Central memory CD4-positive, alpha-beta T cell (primary cell): ENCODE results near the gene GPR37L1.
"Not testable (repeated sequence)": the region's sequence is repeated elsewhere in the genome, so short reads cannot be mapped to it uniquely, and the experiment has no call there.

Source experiments
- DNase-seq: peaks from one replicate; pipeline ENCODE4 v3.0.0; 2022

GPR37L1 gene

DNA sequence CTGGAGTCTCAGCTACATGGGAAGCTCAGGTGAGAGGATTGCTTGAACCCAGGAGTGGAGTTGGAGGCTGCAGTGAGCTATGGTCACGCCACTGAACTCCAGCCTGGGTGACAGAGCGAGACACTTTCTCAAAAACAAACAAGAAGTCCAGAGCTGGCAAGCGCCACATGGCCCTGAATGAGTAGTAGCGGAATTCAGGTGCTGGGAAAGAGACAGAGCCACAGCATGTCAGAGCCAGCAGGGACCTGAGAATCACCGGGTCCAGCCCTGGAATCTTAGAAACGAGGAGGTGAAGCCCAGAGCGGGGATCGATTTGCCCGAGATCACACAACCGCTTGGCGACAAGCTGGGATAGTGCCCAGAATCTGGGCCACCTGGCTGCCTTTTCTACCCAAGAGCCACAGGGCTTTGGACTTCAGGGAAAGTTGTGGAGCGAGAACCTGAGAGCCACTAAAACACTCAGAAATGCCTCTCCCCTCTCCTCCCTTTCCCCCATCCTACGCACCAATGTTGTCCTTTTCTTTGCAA, 12.0 kb downstream of the GPR37L1 start:
- DNase-seq: no peak

DNA sequence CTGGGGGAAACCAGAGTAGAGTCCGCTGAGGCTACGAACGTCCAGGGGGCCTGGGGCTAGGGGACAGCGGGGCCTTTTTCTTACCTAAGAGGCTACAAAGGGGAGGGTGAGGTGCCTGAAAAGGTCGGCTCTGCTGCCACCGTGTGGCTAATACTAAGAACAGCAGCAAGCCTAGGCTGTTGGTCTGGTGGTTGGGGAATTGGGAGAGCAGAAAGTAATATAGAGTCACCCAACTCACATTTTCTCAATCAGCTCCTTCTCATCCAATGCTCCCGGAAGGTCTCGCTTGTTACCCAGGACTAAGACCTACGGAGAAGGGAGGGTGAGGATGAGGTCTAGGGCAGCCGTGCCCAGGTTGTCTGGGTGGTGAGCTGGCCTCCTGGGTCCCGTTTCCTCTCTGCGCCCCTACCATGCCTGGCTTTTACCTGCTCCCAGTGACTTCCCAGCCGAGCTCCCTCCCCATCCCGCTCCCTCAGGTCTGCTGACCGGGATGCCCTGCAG, 12.6 kb downstream of the GPR37L1 start:
- peak; percentile 45 for DNase-seq

DNA sequence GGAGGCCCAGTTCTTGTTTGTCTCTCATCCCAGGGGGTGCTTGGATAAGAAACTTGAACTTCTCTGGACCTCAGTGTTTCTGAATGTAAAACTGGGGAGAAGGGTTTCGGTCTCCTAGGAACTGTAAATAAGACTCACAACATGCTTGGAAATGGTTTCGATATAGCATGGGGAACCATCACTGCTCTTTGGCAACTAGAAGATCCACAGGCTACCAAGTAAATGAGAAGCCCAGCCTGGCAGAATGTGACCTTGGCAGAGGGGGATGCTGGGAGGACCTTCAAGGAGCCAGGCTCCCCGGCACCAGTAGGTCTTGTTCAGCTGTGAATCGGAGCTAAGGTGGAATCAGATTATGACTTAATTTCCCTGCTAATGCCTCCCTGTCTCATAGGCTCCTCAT, 18.1 kb downstream of the GPR37L1 start:
- DNase-seq: no peak

DNA sequence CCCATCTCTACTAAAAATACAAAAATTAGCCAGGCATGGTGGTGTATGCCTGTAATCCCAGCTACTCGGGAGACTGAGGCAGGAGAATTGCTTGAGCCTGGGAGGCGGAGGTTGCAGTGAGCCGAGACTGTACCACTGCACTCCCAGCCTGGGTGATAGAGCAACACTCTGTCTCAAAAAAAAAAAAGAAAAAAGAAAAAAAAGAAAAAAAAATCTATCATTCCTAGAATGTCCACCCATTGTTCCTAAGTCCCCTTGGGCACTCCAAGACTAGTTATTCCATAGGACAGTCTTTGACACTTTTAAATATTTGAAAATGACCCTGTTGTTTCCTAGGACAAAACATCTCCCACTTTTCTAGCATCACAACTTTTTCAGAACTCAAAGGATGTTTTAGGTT, 18.8 kb downstream of the GPR37L1 start:
- not testable (repeated sequence) for DNase-seq

DNA sequence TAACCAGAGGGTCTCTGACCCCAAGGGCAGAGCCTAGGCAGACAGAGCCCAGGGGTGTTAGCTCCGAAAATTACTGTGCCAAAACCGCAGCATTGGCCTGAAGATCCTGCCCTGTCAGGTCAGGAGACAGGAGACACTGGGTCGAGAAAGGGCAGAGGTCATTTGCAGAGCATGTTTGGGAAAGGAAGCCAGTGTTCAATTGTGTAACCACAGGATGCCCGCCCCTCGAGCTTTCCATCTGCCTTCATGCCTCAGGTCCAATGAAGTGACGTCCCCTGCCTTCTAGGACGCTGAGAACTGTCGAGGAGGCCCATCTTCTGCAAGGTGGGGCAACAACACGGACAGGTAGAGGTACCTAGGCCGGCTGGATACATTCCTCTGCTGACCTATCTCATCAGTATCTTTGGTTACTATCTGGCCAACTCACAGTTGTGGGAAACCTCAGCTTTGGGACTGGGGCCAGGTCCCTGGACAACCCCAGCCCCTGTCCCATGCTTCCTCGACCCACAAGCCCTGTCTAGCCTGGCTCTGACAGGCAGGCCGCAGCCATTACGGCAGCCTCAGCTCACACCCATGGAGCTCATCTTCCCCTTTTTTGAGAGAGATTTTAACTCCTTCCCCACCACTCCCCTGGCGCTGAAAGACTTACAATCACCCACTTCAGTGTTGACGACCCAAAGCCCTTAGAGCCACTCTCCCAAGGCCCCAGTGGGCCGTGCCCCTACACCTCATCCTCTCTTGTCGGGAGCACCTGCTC, 20.5 kb downstream of the GPR37L1 start:
- no peak for DNase-seq

DNA sequence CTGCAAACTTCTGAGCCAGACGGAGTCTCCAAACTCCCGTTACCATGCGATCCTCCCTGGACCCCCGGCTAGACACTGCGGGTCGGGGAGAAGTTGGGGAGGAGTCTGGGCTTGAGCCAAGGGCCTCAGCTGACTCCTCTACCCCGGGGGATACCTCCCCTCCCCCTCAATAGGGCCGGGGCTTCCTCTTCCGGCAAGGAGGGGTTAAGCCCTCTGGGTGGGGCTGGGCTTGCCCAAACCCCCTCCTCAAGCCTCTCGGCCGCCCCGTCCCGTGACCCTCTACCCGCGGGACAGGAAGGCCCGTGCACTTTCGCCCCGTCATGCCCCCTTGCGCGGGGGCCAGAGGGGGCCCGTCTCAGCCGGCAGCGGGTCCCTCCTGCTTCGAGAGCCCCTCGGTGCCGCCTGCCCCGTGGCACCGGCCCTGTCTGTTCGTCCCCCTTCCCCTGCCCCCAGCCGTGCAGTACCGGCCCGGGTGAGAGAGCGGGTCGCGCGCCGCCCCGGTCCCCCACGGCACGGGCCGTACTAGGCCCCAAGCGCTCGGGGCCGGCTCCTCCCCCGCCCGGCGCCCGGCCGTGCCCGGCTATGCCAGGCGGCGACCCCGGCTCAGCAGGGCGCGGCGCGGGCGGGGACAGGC, 21.2 kb downstream of the GPR37L1 start:
- no peak for DNase-seq

DNA sequence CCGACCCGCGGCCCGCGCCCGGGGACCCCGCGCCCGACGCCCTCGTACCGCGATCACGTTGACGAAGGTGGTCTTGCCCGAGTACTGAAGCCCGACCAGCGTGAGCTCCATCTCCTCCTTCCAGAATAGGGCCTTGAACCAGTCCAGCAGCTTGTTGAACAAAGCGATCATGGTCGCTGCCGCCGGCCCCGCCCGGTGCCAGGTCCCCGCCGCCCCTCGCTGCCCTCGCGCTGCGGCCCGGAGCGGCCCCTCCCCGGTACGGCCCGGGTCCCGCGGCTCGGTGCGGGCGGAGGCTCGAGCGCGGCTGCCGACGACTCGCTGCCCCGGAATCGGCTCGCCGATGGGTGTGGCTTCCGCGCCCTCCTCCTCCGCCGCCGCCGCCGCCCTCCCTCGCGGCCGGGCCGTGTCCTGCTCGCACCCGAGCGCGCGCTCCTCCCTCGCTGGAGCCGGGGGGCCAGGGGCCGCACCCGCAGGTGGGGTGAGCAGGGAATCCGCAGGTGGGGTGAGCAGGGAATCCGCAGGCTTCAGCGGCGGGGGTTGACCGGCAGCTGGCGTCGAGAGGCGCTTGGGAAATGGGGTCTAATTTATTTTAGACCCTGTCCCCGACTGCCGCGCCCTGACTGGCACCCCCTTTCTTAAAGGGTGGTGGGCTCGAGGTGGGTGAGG, 21.8 kb downstream of the GPR37L1 start, which contains the start of gene ARL8A:
TSS of gene ARL8A (minus strand) at position 336 of the 666 bp plus-strand sequence. CDS start at position 171, 165 bp downstream.
- DNase-seq: peak; percentile 61

DNA sequence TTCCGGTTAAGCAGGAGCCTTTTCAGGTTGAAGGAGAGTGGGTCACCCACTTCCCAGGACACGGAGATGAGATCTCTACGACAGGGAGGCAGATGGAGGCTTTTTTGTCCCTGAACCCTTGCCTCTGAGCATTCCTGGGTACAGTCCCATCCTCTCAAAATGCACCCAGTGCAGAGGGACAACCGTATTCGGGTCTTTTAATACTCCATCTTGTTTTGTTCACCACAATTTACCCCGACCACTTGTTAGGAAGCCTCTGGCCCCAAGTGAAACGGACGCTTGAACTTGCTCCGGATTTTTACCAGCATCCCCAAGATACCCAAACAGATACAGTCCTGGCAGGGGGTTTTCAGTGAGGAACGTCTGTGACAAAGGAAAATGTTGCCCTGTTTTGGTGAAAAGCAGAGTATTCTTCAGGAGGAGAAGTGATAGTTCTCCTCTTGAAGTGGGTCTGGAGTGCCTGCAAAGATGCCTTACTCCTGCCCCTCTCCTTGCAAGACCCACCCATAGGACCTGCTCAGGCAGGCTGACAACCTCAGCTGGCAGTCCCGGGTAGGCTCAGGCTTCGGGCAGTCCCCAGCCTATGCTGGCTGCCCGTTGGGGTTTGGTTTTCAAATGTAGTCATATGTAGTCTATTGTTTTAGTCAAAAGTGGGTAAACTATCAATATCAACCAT, 22.5 kb downstream of the GPR37L1 start:
- no peak for DNase-seq

DNA sequence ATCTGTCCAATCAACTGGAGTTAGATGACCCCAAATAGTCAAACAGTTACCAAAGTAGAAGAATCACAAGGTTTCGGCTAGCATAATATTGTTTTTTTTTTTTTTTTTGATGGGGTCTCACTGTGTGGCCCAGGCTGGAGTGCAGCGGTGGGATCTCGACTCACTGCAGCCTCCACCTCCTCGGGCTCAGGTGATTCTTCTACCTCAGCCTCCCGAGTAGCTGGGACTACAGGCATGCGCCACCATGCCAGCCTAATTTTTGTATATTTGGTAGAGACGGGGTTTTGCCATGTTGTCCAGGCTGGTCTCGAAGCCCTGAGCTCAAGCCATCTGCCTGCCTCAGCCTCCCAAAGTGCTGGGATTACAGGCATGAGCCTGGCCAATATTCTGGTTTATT, 23.0 kb downstream of the GPR37L1 start:
- DNase-seq: not testable (repeated sequence)

DNA sequence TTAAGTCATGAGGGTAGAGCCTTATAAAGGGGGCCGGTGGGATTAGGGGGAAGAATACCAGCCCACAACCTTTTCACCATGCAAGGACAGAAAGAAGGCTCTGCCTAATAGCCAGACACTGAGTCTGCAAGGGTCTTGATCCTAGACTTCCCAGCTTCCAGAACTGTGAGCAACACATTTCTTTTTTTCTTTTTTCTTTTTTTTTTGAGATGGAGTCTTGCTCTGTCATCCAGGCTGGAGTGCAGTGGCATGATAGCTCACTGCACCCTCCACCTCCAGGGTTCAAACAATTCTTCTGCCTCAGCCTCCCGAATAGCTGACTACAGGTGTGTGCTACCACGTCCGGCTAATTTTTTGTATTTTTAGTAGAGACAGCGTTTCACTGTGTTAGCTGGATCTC, 23.6 kb downstream of the GPR37L1 start:
- DNase-seq: no peak

DNA sequence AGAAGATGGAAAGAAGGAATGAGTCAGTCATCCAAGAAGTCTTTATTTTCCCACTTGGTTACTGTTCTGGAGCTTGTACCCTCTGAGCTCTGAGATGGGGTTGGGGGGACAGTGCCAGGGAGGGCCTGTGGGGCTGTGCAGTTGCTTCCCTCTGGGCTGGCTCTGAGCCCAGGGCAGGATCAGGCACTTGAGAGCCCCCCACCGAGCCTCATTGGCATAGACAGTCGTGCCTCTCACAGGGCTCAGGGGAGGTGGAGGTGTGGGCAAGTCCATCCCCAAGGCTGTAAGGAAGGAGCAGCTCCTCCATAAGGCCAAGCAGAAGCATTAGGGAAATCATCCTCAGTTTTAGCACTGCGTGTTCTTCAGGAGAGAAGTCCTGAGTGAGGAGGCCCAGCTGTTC, 24.3 kb downstream of the GPR37L1 start:
- no peak for DNase-seq

DNA sequence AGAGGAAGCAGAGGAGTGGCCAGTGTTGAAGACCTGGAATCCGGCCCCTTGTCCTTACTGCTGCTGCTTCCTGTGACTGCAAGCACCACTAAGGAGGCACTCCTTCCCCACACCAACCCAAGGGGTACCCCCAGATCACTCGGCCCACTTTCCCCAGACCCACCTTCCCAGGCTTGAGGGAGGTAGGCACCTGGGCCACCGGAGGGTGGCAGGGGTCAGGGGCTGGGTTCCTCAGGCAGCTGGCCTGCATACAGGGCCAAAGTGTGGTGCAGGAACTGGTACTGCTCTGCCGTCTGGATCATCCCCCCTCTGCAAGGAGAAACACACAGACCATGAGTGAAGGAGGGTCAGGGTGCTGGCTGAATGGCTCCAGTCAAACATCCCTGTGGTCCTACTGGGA, 25.7 kb downstream of the GPR37L1 start:
- no peak for DNase-seq

DNA sequence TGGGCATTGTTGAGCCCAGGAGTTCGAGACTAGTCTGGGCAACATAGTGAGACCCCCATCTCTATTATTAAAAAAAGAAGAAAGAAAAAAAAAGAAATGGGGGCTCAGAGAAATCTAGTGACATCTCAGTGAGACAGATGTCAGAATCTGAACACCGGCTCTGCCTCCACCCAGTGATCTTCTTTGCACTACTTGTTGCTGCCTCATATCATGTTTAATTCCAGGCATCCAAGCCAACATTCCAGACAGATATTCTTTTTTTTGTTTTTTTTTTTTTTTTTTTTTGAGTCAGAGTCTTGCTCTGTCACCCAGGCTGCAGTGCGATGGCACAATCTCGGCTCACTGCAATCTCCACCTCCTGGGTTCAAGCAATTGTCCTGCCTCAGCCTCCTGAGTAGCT, 26.8 kb downstream of the GPR37L1 start:
- DNase-seq: no peak

DNA sequence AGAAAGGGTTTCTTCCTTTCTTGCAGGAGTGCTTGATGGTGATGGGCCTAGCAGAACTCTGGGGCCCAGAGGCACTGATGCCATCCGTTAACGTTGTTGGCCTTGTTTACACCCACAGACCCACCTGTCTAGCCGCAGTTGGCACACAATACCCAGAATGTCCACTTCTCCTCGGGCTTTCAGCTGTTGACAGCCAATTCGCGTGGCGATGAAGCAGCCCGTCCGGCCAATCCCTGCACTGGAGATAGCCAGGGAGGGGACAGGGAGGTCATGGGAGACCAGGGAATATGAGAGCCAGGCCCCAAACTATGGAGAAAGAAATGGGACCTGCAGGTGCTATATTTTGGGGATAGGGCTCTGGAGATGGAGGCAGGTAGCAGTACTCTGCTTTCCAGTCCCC, 27.5 kb downstream of the GPR37L1 start:
- DNase-seq: no peak

DNA sequence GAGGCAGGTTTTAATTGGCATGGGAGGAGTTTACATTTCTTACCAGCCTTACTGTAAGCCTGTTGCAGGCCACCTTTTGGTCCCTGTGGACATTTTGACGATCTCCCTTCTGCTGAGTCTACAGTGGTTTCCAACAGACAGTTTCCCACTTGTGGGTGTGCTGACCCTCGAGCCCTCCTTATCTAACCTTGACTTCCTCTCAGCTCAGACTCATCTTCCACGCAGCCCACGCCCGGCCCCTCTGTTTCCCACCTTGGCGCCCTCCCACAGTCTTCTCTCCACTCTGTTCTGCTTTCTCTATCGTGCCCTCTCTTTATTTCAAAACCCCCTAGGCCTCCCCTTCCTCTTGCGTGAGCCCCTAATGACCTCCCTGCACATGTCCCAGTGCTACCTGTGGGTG, 27.9 kb downstream of the GPR37L1 start:
- DNase-seq: no peak

DNA sequence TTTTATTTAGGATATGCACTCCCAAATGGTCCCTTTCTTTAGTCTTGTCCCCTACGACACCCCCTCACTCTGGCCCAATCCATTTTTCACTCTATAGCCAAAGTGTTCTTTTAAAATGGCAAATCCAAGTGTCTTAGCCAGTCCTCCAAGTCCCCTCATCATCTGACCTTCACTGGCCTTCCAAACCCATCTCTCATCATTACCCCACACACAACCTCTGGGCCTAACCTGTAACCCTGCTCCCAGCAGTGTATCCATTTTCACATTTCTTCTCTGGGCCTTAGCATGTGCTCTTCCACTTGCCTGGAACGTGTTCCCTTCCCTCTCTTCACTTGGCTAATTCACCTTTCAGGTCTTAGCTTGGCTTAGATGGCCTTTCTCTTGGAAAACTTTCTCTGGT, 28.3 kb downstream of the GPR37L1 start:
- no peak for DNase-seq

DNA sequence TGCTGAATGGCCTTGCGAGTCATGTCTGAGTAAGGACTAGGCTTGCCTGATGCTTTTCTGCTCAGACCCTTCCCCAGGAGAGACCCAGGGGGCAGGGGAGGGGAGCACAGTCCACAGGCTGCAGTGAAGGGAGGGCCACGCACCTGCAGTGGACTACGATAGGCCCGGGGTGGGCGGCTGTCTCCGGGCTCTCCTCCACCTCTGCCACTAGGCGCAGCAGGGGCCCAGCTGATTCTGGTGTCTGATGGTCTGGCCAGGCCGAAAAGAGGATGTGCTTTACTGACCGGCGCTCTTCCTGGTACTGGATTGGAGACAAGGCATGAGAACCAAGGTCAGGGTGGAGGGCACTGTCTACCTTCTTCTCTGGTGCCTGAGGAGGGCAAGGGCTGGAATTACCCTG, 29.7 kb downstream of the GPR37L1 start:
- DNase-seq: no peak

DNA sequence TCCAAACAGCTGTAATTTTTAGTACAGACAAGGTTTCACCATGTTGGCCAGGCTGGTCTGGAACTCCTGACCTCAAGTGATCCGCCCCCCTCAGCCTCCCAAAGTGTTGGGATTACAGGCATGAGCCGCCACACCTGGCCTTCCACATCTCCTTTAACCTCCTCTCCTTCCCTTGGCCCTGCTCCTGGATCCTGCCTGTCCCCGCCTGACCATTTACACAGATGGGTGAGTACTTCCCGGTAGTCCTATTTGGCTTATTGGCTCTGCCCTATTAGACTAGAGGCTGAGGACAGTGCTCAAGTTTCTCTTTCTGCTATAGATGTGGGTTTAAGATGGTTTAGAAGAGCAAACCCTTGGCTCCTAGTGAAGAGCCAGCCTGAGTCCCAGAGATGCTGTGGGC, 30.6 kb downstream of the GPR37L1 start:
- no peak for DNase-seq

DNA sequence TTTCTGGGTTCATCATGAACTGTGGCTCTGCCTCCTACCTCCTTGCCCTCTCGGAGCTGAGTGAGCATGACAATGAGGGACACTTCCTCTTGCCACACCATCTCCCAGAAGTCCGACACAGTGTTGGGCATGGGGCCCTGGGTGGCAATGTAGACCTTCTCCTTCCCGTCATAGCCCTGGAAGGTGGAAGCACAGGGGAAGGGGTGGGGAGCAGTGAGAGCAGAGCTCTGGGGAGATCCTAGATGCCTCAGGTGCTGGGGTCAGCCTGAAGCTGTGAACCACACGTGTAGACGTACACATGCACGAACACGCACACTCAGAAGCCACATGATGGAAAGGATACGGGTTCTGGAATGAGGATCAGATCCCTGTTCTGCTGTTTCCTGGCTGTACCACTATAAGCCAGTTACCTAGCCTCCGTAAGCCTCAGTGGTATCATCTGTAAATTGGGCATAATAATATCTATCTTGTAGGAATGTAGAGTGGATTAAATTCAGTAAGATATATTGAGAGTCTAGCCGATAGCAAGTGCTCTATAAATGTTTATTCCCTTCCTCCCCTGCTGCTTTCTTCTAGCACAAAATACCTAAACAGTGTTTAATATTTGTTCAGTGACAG, 31.5 kb downstream of the GPR37L1 start:
- DNase-seq: no peak

DNA sequence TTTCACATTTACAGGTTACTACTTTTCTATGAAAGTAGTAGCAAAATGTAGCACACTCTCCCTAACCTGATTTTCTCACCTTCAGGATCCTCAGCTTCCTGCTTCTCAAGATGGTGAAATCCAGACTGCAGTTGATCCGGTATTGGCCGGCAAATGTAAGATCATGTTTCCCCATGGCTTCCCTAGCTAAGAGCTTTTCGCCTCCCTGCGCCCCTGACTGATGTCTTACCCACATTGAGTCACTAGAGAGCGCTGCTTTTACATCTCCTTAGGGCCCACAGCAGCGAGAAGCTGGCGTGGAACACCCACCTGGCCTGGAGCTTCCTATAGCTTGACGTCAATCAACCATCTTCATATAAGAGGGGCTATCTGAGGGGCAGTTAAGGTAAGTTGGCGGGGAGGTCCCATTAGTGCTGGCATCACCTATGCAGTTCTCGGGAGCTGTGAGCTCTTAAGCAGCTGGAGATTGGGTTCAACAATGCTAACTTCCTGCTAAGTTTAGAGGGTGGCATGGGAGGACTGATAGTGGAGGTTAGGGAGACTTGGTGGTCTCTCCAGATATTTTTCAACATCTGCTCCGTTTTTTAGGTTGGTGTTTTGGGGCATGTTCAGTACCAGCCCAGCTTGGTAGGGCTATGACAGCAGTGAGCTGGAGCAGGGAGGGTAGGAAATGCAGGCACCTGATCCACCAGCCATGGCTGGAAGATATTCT, 32.2 kb downstream of the GPR37L1 start:
- DNase-seq: peak; percentile 60

DNA sequence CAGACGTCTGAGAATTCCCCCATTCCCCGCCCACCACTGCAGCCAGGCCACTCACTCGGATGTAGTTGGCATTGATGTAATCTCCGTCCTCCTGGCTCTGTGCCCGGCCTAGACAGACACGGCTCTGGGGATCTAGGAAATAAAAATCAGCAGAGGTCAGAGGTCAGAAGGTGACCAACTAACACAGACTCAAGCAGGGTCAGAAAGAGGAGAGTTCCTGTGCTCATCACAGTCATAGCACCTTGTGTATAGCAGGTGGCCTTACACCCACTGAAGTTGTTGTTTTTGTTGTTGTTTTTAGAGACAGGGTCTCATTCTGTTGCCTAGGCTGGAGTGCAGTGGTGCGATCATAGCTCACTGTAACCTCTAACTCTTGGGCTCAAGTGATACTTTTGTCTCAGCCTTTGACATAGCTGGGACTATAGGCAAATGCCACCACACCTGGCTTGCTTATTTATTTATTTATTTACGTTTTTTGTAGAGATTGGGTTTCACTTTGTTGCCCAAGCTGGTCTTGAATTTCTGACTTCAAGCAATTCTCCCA, 32.8 kb downstream of the GPR37L1 start:
- DNase-seq: no peak

DNA sequence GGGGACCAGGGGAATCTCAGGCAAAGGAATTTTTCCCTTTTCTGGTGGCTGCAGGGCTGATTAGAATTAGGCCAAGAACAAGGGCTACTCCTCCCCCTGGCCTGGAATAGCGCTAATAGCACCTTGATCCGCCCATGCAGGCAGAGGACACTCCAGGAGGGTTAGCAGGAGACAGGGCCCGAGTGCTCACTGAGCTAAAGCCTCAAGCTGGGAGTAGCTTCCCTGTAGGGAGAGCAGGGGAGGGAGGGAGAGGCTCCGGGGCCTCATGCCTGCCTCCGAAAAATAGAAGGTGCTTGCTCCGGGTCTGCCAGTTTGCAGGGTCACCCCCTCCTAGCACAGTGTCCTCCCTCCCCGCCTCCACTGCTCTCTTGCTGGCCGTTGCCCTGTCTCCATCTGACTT, 33.9 kb downstream of the GPR37L1 start:
- DNase-seq: no peak
